Measurements from ENCODE around the gene ETF1.

Gene ETF1

GRCh38 chr5:138459311-138459933, 83.6 kb downstream of the ETF1 start:
- DNase-seq: no peak

- DNase-seq: no peak
Observed at GRCh38 chr5:138458856-138459255, 84.2 kb downstream of the ETF1 start.

- DNase-seq: no peak
Observed at GRCh38 chr5:138458384-138458783, 84.7 kb downstream of the ETF1 start.

DNA sequence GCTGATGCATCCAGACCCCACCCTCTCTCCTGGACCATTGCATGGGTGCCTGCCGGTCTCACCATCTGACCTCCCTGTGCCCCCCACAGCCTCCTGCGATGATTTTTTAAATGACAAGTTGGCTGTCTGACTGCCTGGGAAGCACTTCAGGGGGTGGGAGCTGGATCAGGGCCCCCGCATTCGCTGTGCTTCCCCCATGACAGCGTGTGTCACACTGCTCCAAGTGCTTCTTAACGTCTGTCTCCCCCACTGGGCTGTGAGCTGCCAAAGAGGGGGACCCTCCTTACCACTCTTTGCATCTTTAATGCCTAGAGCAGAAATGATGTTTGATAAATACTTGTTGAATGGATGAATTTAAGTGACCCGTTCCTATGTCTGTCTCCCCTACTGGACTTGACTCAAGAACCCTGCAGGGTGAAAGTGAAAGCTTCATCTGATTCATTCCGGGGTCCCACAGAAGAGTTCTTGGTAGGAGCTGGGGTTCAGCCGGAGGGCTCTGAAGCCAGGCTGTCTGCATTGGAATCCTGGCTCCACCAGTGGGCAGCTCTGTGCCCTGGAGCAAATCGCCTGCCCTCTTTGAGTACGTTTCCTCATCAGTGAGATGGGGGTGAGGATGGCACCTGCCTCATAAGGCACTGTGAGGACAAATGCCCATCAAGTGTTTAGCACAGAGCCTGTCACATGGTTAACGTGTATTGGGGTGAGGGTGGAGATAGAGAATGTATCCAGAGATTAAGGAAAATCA, 85.3 kb downstream of the ETF1 start:
- no peak for DNase-seq

Measured in NCI-H524 treated with DMSO at 0.1 percent for 48 hours (cell line).